DOHH2 (cell line): ENCODE data around the gene GGT6.

Experiments
- H3F3A ChIP-seq: fragments of 200-600 bp; sonication (generic), shearing (Covaris generic); 2 replicates; pipeline ENCODE4 v1.6.0; 2016; ENCODE audit warnings: antibody characterized with exemption, mild to moderate bottlenecking; ENCODE audit not compliant: control insufficient read depth, insufficient read depth
- H3K27ac ChIP-seq: fragments of 200-600 bp; sonication (generic); 2 replicates; pipeline ENCODE4 v1.5.1; 2014; ENCODE audit warnings: low read depth, mild to moderate bottlenecking, low read length, moderate library complexity
- H3K27me3 ChIP-seq: fragments of 200-600 bp; sonication (generic); 2 replicates; pipeline ENCODE4 v1.6.1; 2014; ENCODE audit warnings: mild to moderate bottlenecking, low read length, mixed read lengths; ENCODE audit not compliant: control insufficient read depth
- H3K36me3 ChIP-seq: fragments of 200-600 bp; sonication (generic); 2 replicates; pipeline ENCODE4 v1.6.1; 2014; ENCODE audit warnings: mild to moderate bottlenecking, low read length, moderate library complexity, mixed read lengths; ENCODE audit not compliant: control insufficient read depth
- H3K4me1 ChIP-seq: fragments of 200-600 bp; sonication (generic); 2 replicates; pipeline ENCODE4 v1.6.1; 2014; ENCODE audit warnings: mild to moderate bottlenecking, low read length, mixed read lengths; ENCODE audit not compliant: control insufficient read depth
- H3K4me2 ChIP-seq: fragments of 200-600 bp; sonication (generic); 2 replicates; pipeline ENCODE4 v1.6.0; 2014; ENCODE audit warnings: mild to moderate bottlenecking, low read length, moderate library complexity
- H3K4me3 ChIP-seq: fragments of 200-600 bp; sonication (generic); 2 replicates; pipeline ENCODE4 v1.5.1; 2014; ENCODE audit warnings: mild to moderate bottlenecking, low read length, mixed read lengths
- H3K79me2 ChIP-seq: fragments of 200-600 bp; sonication (generic); 2 replicates; pipeline ENCODE4 v1.6.1; 2014; ENCODE audit warnings: mild to moderate bottlenecking, low read length, mixed read lengths; ENCODE audit not compliant: control insufficient read depth
- H3K9me2 ChIP-seq: fragments of 200-600 bp; sonication (generic); replicated peaks from 2 replicates; pipeline ENCODE4 v1.6.1; 2014; ENCODE audit warnings: mild to moderate bottlenecking, low read length, mixed read lengths; ENCODE audit not compliant: control insufficient read depth
- H3K9me3 ChIP-seq: fragments of 200-600 bp; sonication (generic); 2 replicates; pipeline ENCODE4 v1.6.1; 2014; ENCODE audit warnings: antibody characterized with exemption, low read length, mixed read lengths; ENCODE audit not compliant: control insufficient read depth, insufficient read depth
- H4K20me1 ChIP-seq: fragments of 200-600 bp; sonication (generic); 2 replicates; pipeline ENCODE4 v1.6.0; 2014; ENCODE audit warnings: low read depth, mild to moderate bottlenecking, antibody characterized with exemption, low read length, moderate library complexity; ENCODE audit not compliant: control insufficient read depth, insufficient read depth
- EZH2phosphoT487 ChIP-seq: fragments of 200-600 bp; sonication (generic); IDR thresholded peaks from 2 replicates; pipeline ENCODE4 v1.6.1; 2017; ENCODE audit warnings: borderline replicate concordance, mild to moderate bottlenecking, antibody characterized with exemption, low read length, moderate library complexity, mixed read lengths
- TF ChIP-seq, protein P1 (sequence below): fragments of 200-600 bp; sonication (generic); IDR thresholded peaks from one replicate; pipeline ENCODE4 v1.5.1; 2014; ENCODE audit warnings: antibody characterized with exemption, mild to moderate bottlenecking, low read depth, low read length; ENCODE audit not compliant: poor library complexity, severe bottlenecking

GGT6 gene

DNA sequence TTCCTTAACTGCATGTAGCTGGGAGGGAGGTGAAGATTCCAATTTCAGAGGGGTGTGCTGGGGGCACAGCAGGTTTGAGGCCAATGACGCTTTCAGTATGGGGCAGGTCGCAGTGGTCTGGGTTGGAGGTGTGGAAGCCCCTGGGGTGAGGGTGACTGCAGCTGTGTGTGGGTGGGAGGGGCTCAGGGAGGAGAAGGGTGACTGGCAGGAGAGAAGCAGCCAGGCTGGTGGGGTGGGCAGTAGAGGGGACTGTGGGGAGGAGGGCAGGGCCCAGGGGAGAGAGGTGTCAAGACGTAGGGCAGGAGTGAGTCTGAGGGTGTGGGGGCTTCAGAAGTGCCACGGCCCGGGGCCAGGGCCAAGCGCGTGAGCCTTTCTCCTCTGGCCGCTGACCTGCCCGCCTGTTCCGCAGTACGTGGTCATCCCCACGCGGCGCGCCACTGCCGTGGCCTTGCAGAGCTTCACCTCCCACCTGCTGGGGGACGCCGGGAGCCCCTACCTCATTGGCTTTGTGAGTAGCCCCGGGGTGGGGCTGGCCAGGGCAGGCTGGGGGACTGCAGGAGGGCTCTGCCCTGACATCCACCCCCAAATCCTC, 24.6 kb downstream of the GGT6 start:
- H3K36me3 ChIP-seq, result peaks cover 35% of the 10 kb centered on the region
- no peaks in the 10 kb centered on the region for H3K4me1 ChIP-seq
- TF ChIP-seq, protein P1, sequence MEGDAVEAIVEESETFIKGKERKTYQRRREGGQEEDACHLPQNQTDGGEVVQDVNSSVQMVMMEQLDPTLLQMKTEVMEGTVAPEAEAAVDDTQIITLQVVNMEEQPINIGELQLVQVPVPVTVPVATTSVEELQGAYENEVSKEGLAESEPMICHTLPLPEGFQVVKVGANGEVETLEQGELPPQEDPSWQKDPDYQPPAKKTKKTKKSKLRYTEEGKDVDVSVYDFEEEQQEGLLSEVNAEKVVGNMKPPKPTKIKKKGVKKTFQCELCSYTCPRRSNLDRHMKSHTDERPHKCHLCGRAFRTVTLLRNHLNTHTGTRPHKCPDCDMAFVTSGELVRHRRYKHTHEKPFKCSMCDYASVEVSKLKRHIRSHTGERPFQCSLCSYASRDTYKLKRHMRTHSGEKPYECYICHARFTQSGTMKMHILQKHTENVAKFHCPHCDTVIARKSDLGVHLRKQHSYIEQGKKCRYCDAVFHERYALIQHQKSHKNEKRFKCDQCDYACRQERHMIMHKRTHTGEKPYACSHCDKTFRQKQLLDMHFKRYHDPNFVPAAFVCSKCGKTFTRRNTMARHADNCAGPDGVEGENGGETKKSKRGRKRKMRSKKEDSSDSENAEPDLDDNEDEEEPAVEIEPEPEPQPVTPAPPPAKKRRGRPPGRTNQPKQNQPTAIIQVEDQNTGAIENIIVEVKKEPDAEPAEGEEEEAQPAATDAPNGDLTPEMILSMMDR, result no peak
- no peak for TF ChIP-seq EZH2phosphoT487
- H3K27ac ChIP-seq, result no peak overlapping the region
- no peaks in the 10 kb centered on the region for H4K20me1 ChIP-seq
- peaks cover 9% of the 10 kb centered on the region for H3F3A ChIP-seq
- H3K9me3 ChIP-seq, result no peaks in the 10 kb centered on the region
- no peaks in the 10 kb centered on the region for H3K9me2 ChIP-seq
- no peaks in the 10 kb centered on the region for H3K79me2 ChIP-seq
- no peaks in the 10 kb centered on the region for H3K27me3 ChIP-seq
- no peak overlapping the region for H3K4me2 ChIP-seq
- H3K4me3 ChIP-seq, result no peak overlapping the region

DNA sequence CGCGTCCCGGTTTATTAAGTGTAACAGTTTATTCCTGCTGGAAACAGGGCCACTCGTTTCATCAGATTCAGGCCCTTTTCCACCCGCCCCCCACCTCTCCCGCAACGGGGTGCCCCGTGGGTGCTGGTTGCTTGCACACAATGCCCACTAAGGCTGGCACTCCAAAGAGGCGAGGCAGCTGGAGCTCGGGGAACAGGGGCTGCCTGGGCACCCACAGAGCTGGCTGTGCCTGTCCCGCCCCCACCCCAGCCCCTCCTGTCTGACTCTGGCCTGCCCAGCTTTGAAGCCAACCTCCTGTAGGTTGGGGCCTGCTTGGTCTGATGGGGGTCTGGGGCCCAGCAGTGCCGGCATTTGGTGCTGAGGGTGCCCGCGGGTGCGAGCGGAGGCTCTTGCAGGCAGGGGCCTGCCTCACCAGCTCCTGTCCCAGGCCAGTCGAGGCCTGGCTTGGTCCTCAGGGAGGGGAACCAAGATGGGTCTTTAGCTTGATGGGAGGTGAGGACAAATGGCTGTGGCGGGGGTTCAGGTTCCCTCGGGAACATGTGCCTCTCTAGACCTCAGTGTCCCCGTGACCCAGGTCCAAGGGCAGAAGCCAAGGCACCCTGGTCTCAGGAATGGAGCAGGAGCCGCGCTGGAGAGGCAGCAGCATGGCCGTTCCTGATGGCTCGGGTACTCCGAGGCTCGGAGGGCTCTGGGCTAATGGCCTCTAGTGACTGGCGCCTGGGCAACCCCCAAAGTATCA, 25.3 kb downstream of the GGT6 start:
- H3F3A ChIP-seq, result peaks cover 9% of the 10 kb centered on the region
- no peaks in the 10 kb centered on the region for H3K27me3 ChIP-seq
- H3K9me3 ChIP-seq, result no peaks in the 10 kb centered on the region
- H3K4me1 ChIP-seq, result no peaks in the 10 kb centered on the region
- H3K36me3 ChIP-seq, result peaks cover 29% of the 10 kb centered on the region
- H3K27ac ChIP-seq, result no peak overlapping the region
- no peak overlapping the region for H3K4me2 ChIP-seq
- no peaks in the 10 kb centered on the region for H4K20me1 ChIP-seq
- H3K9me2 ChIP-seq, result no peaks in the 10 kb centered on the region
- no peak overlapping the region for H3K4me3 ChIP-seq
- H3K79me2 ChIP-seq, result no peaks in the 10 kb centered on the region
- TF ChIP-seq, protein P1, result no peak
- no peak for TF ChIP-seq EZH2phosphoT487

DNA sequence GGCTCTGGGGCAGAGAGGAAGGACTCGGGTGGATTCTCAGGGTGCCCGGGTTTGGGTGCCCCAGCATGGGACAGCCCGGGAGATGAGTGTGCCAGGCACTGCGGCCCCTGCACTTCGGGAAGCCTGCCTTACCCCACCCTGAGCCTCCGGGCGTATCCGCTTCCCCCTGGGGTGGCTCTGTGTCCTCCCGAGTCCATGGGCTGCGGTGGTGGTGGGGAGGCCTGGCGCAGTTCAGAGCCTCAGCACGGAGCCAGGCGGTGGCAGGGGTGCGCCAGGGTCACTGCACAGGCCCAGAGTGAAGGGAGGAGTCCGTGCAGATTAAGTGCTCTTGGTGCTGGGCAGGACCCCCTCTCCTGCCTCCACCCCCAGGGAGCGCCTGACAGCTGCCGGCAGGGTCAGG, 25.9 kb downstream of the GGT6 start:
- peaks cover 23% of the 10 kb centered on the region for H3K36me3 ChIP-seq
- TF ChIP-seq EZH2phosphoT487, result no peak
- TF ChIP-seq, protein P1, result no peak
- H3K27me3 ChIP-seq, result no peaks in the 10 kb centered on the region
- H3K27ac ChIP-seq, result no peak overlapping the region
- H3K4me1 ChIP-seq, result no peaks in the 10 kb centered on the region
- H3K9me3 ChIP-seq, result no peaks in the 10 kb centered on the region
- no peak overlapping the region for H3K4me2 ChIP-seq
- H4K20me1 ChIP-seq, result no peaks in the 10 kb centered on the region
- no peaks in the 10 kb centered on the region for H3K9me2 ChIP-seq
- H3K79me2 ChIP-seq, result no peaks in the 10 kb centered on the region
- peaks cover 7% of the 10 kb centered on the region for H3F3A ChIP-seq
- no peak overlapping the region for H3K4me3 ChIP-seq
